ENCODE data around the gene SPA17. TPM values are rescaled to one million over a fixed set of nuclear protein-coding genes. Genes with fewer than 3 reads are reported as not detected.

Gene SPA17
- total and polyA plus RNA-seq, 7 donors: 2.3 to 23.8 (median 7.1) TPM

- no peak for DNase-seq
- H3K27ac ChIP-seq: no peak overlapping the region
- TF ChIP-seq POLR2AphosphoS5 (IDR thresholded peaks at IDR 0.05): no peak
- no peak for TF ChIP-seq POLR2A (IDR thresholded peaks at IDR 0.05)
- TF ChIP-seq EP300 (IDR thresholded peaks at IDR 0.05): no peak
- H3K9me3 ChIP-seq: no peaks in the 10 kb centered on the region
- intact Hi-C loops (cut with DNase I): no loop called here
- peaks cover 0 to 4% (median 0%) of the 10 kb centered on the region in 4 donors for H3K4me1 ChIP-seq
- H3K4me3 ChIP-seq: no peak overlapping the region
- H3K27me3 ChIP-seq: no peaks in the 10 kb centered on the region
- peaks cover 0 to 15% (median 1%) of the 10 kb centered on the region in 4 donors for H3K36me3 ChIP-seq
- 79 to 84% methylated on average over 3 of the region's 3 CpGs for WGBS, 2 donors
Observed at GRCh38 chr11:124646148-124646547, 27.6 kb upstream of the SPA17 start.

GRCh38 chr11:124648610-124649009 is 25.1 kb upstream of the SPA17 start:
- 83 to 86% methylated on average over 6 of the region's 6 CpGs for WGBS, 2 donors
- Histone ChIP-seq H3K27ac (no peak overlapping the region), H3K27me3 (no peaks in the 10 kb centered on the region), H3K4me1 (peaks cover 0 to 4% (median 0%) of the 10 kb centered on the region in 4 donors), H3K9me3 (no peaks in the 10 kb centered on the region), H3K36me3 (peaks cover 0 to 35% (median 4%) of the 10 kb centered on the region in 4 donors), H3K4me3 (no peak overlapping the region)
- TF ChIP-seq, protein P1, sequence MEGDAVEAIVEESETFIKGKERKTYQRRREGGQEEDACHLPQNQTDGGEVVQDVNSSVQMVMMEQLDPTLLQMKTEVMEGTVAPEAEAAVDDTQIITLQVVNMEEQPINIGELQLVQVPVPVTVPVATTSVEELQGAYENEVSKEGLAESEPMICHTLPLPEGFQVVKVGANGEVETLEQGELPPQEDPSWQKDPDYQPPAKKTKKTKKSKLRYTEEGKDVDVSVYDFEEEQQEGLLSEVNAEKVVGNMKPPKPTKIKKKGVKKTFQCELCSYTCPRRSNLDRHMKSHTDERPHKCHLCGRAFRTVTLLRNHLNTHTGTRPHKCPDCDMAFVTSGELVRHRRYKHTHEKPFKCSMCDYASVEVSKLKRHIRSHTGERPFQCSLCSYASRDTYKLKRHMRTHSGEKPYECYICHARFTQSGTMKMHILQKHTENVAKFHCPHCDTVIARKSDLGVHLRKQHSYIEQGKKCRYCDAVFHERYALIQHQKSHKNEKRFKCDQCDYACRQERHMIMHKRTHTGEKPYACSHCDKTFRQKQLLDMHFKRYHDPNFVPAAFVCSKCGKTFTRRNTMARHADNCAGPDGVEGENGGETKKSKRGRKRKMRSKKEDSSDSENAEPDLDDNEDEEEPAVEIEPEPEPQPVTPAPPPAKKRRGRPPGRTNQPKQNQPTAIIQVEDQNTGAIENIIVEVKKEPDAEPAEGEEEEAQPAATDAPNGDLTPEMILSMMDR (IDR thresholded peaks at IDR 0.05): no peak
- TF ChIP-seq EP300 (IDR thresholded peaks at IDR 0.05): no peak
- no peak for TF ChIP-seq POLR2AphosphoS5 (IDR thresholded peaks at IDR 0.05)
- TF ChIP-seq POLR2A (IDR thresholded peaks at IDR 0.05): no peak
- intact Hi-C loops (cut with DNase I): no loop called here
- no peak for DNase-seq

DNA sequence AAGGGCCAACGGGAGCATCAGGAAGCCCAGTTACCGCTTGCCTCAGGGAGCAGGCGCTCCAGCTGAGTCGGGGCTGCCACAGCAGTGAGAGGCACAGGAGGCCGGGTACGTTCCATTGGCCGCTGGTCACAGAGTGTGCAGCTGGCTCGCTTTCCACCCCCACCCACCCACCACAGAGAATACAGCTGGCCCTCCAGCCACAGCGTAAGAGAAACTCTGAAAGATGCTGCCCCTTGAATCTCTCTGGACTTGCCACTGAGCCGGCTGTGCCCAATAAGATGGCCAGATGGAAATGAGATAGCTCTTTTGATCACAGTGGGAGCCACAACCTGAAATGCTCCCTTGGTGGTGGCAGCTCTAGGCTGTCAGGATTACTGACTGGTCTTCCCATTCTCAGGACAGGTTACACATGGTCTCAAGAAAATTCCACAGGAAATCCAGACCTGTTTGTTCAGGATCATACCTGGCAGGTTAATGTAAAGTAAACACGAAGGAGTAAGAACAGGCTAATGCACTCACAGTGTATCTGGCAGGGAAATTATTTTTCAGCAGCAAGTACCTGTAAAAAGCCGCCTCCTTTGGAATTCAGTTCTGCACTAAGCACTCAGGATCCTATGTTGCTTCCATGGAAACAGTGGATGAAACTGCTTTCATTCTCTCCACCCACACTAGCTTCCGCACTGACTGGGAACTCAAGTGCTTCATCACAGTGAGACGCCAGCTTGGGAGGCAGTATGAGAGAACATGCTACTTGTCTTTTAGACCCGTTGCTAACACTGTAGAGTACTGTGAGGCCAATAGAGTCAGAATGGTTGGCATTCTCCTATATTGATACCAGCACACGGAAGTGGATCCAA is 16.7 kb upstream of the SPA17 start:
- no peak overlapping the region for H3K27ac ChIP-seq
- no peak for TF ChIP-seq EP300 (IDR thresholded peaks at IDR 0.05)
- no peak for TF ChIP-seq POLR2AphosphoS5 (IDR thresholded peaks at IDR 0.05)
- no peak for TF ChIP-seq POLR2A (IDR thresholded peaks at IDR 0.05)
- TF ChIP-seq, protein P1 (IDR thresholded peaks at IDR 0.05): no peak
- 84 to 90% methylated on average over 16 of the region's 16 CpGs for WGBS, 2 donors
- DNase-seq: no peak
- no peak overlapping the region for H3K4me3 ChIP-seq
- H3K4me1 ChIP-seq: no peaks in the 10 kb centered on the region
- no peaks in the 10 kb centered on the region for H3K27me3 ChIP-seq
- H3K9me3 ChIP-seq: no peaks in the 10 kb centered on the region
- peaks cover 0 to 45% (median 3%) of the 10 kb centered on the region in 4 donors for H3K36me3 ChIP-seq
- intact Hi-C loops (cut with DNase I): no loop called here

GRCh38 chr11:124657904-124658303 is 15.8 kb upstream of the SPA17 start:
- 79 to 94% methylated on average over 5 of the region's 5 CpGs for WGBS, 2 donors
- Histone ChIP-seq H3K4me3 (no peak overlapping the region), H3K36me3 (peaks cover 0 to 38% (median 3%) of the 10 kb centered on the region in 4 donors), H3K9me3 (no peaks in the 10 kb centered on the region), H3K27me3 (no peaks in the 10 kb centered on the region), H3K4me1 (no peaks in the 10 kb centered on the region), H3K27ac (no peak overlapping the region)
- intact Hi-C loops (cut with DNase I): no loop called here
- TF ChIP-seq POLR2AphosphoS5 (IDR thresholded peaks at IDR 0.05): no peak
- no peak for TF ChIP-seq EP300 (IDR thresholded peaks at IDR 0.05)
- TF ChIP-seq, protein P1 (IDR thresholded peaks at IDR 0.05): no peak
- TF ChIP-seq POLR2A (IDR thresholded peaks at IDR 0.05): no peak
- no peak for DNase-seq

DNA sequence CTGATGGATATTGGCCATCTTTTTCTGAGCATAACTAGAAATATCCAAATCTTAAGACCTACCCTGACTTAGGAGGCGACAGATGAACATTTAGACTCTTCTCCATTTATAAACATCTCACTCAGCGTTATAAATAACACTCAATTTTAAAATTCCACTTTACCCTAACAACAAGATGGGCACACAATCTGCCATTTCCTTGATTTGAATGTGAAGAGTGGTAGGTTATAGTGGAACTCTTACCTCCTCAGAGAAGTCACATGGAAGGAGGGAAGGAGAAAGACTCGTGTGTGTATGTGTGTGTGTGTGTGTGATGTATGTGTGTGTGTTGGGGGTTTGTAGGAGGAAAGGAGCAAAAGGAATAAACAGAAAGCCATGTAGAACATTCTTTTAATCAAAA is 15.2 kb upstream of the SPA17 start:
- H3K4me3 ChIP-seq: no peak overlapping the region
- TF ChIP-seq, protein P1 (IDR thresholded peaks at IDR 0.05): no peak
- TF ChIP-seq POLR2AphosphoS5 (IDR thresholded peaks at IDR 0.05) (no peak), EP300 (IDR thresholded peaks at IDR 0.05) (no peak), POLR2A (IDR thresholded peaks at IDR 0.05) (no peak)
- 83 to 88% methylated on average over 3 of the region's 3 CpGs for WGBS, 2 donors
- intact Hi-C loops (cut with DNase I): no loop called here
- DNase-seq: no peak
- no peak overlapping the region for H3K27ac ChIP-seq
- H3K36me3 ChIP-seq: peaks cover 0 to 32% (median 0%) of the 10 kb centered on the region in 4 donors
- no peaks in the 10 kb centered on the region for H3K9me3 ChIP-seq
- H3K27me3 ChIP-seq: no peaks in the 10 kb centered on the region
- no peaks in the 10 kb centered on the region for H3K4me1 ChIP-seq

Data from sigmoid colon (tissue), 7 donors.